ENCODE results near the gene IL1RAPL1.

DNA sequence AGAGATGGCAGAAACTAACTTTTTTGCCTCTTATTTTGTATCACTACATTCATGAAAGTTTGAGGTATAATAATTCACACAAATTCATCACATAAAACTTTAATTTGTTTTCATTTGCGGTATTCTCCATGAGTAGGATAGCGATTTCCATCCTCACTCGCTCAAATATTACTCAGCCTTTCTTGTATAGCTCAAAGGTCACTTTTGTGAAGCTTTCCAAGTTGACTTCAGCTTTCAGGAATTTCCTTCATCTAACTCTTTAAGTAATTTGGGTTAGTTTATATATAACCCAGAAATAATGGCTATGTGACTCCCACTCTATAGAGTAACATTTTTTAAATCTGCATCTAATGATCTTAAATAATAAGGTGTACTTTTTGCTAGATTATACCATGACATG, 314.4 kb downstream of the IL1RAPL1 start:
- TF ChIP-seq, protein P1, sequence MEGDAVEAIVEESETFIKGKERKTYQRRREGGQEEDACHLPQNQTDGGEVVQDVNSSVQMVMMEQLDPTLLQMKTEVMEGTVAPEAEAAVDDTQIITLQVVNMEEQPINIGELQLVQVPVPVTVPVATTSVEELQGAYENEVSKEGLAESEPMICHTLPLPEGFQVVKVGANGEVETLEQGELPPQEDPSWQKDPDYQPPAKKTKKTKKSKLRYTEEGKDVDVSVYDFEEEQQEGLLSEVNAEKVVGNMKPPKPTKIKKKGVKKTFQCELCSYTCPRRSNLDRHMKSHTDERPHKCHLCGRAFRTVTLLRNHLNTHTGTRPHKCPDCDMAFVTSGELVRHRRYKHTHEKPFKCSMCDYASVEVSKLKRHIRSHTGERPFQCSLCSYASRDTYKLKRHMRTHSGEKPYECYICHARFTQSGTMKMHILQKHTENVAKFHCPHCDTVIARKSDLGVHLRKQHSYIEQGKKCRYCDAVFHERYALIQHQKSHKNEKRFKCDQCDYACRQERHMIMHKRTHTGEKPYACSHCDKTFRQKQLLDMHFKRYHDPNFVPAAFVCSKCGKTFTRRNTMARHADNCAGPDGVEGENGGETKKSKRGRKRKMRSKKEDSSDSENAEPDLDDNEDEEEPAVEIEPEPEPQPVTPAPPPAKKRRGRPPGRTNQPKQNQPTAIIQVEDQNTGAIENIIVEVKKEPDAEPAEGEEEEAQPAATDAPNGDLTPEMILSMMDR (conservative IDR thresholded peaks at IDR 0.05; ENCODE audit: low read depth in 2 of 2) = no peak
- TF ChIP-seq ZNF114 (CRISPR knock-in tag; IDR thresholded peaks at IDR 0.05) = no peak
- no peak for TF ChIP-seq EZH2 (IDR thresholded peaks at IDR 0.05; ENCODE audit: low read depth, unreplicated experiment)
- TF ChIP-seq POLR2AphosphoS5 (IDR thresholded peaks at IDR 0.05; ENCODE audit: low read depth) = no peak
- TF ChIP-seq, protein P2, sequence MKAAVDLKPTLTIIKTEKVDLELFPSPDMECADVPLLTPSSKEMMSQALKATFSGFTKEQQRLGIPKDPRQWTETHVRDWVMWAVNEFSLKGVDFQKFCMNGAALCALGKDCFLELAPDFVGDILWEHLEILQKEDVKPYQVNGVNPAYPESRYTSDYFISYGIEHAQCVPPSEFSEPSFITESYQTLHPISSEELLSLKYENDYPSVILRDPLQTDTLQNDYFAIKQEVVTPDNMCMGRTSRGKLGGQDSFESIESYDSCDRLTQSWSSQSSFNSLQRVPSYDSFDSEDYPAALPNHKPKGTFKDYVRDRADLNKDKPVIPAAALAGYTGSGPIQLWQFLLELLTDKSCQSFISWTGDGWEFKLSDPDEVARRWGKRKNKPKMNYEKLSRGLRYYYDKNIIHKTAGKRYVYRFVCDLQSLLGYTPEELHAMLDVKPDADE (IDR thresholded peaks at IDR 0.05) = no peak
- no peak for TF ChIP-seq ZNF331 (CRISPR knock-in tag; IDR thresholded peaks at IDR 0.05; ENCODE audit: low read depth)
- no peak for TF ChIP-seq JUNB (IDR thresholded peaks at IDR 0.05; ENCODE audit: unreplicated experiment)
- no peak for TF ChIP-seq EZH2phosphoT487 (IDR thresholded peaks at IDR 0.05; ENCODE audit: unreplicated experiment)
- TF ChIP-seq, protein P3, sequence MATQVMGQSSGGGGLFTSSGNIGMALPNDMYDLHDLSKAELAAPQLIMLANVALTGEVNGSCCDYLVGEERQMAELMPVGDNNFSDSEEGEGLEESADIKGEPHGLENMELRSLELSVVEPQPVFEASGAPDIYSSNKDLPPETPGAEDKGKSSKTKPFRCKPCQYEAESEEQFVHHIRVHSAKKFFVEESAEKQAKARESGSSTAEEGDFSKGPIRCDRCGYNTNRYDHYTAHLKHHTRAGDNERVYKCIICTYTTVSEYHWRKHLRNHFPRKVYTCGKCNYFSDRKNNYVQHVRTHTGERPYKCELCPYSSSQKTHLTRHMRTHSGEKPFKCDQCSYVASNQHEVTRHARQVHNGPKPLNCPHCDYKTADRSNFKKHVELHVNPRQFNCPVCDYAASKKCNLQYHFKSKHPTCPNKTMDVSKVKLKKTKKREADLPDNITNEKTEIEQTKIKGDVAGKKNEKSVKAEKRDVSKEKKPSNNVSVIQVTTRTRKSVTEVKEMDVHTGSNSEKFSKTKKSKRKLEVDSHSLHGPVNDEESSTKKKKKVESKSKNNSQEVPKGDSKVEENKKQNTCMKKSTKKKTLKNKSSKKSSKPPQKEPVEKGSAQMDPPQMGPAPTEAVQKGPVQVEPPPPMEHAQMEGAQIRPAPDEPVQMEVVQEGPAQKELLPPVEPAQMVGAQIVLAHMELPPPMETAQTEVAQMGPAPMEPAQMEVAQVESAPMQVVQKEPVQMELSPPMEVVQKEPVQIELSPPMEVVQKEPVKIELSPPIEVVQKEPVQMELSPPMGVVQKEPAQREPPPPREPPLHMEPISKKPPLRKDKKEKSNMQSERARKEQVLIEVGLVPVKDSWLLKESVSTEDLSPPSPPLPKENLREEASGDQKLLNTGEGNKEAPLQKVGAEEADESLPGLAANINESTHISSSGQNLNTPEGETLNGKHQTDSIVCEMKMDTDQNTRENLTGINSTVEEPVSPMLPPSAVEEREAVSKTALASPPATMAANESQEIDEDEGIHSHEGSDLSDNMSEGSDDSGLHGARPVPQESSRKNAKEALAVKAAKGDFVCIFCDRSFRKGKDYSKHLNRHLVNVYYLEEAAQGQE (IDR thresholded peaks at IDR 0.05; ENCODE audit: unreplicated experiment) = no peak
- TF ChIP-seq CREB1 (CRISPR knock-in tag; IDR thresholded peaks at IDR 0.05; ENCODE audit: low read depth) = no peak
- no peak for TF ChIP-seq STAT1 (IDR thresholded peaks at IDR 0.05; ENCODE audit: unreplicated experiment)
- TF ChIP-seq NANOG (IDR thresholded peaks at IDR 0.05; ENCODE audit: borderline replicate concordance) = no peak
- TF ChIP-seq, protein P4, sequence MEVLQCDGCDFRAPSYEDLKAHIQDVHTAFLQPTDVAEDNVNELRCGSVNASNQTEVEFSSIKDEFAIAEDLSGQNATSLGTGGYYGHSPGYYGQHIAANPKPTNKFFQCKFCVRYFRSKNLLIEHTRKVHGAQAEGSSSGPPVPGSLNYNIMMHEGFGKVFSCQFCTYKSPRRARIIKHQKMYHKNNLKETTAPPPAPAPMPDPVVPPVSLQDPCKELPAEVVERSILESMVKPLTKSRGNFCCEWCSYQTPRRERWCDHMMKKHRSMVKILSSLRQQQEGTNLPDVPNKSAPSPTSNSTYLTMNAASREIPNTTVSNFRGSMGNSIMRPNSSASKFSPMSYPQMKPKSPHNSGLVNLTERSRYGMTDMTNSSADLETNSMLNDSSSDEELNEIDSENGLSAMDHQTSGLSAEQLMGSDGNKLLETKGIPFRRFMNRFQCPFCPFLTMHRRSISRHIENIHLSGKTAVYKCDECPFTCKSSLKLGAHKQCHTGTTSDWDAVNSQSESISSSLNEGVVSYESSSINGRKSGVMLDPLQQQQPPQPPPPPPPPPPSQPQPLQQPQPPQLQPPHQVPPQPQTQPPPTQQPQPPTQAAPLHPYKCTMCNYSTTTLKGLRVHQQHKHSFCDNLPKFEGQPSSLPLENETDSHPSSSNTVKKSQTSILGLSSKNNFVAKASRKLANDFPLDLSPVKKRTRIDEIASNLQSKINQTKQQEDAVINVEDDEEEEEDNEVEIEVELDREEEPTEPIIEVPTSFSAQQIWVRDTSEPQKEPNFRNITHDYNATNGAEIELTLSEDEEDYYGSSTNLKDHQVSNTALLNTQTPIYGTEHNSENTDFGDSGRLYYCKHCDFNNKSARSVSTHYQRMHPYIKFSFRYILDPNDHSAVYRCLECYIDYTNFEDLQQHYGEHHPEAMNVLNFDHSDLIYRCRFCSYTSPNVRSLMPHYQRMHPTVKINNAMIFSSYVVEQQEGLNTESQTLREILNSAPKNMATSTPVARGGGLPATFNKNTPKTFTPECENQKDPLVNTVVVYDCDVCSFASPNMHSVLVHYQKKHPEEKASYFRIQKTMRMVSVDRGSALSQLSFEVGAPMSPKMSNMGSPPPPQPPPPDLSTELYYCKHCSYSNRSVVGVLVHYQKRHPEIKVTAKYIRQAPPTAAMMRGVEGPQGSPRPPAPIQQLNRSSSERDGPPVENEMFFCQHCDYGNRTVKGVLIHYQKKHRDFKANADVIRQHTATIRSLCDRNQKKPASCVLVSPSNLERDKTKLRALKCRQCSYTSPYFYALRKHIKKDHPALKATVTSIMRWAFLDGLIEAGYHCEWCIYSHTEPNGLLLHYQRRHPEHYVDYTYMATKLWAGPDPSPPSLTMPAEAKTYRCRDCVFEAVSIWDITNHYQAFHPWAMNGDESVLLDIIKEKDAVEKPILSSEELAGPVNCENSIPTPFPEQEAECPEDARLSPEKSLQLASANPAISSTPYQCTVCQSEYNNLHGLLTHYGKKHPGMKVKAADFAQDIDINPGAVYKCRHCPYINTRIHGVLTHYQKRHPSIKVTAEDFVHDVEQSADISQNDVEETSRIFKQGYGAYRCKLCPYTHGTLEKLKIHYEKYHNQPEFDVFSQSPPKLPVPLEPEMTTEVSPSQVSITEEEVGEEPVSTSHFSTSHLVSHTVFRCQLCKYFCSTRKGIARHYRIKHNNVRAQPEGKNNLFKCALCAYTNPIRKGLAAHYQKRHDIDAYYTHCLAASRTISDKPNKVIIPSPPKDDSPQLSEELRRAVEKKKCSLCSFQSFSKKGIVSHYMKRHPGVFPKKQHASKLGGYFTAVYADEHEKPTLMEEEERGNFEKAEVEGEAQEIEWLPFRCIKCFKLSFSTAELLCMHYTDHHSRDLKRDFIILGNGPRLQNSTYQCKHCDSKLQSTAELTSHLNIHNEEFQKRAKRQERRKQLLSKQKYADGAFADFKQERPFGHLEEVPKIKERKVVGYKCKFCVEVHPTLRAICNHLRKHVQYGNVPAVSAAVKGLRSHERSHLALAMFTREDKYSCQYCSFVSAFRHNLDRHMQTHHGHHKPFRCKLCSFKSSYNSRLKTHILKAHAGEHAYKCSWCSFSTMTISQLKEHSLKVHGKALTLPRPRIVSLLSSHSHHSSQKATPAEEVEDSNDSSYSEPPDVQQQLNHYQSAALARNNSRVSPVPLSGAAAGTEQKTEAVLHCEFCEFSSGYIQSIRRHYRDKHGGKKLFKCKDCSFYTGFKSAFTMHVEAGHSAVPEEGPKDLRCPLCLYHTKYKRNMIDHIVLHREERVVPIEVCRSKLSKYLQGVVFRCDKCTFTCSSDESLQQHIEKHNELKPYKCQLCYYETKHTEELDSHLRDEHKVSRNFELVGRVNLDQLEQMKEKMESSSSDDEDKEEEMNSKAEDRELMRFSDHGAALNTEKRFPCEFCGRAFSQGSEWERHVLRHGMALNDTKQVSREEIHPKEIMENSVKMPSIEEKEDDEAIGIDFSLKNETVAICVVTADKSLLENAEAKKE (CRISPR knock-in tag; IDR thresholded peaks at IDR 0.05) = no peak

Measured in GM23338 (cell line).